Activated CD4-positive, alpha-beta memory T cell treated with anti-CD3 and anti-CD28 coated beads, Interleukin-2, amount 10 ng/mL, durations not matched to agents 7 days and 5 days (primary cell): ENCODE measurements around the gene LRIG2. TPM values are rescaled to one million over a fixed set of nuclear protein-coding genes. Genes with fewer than 3 reads are reported as not detected.

ENCODE experiments used
- CTCF ChIA-PET: fragments of 350-600 bp; sonication (Branson Sonifier 250); formaldehyde crosslinking; loops from one replicate; lab custom pipeline; 2021; ENCODE audit warnings: antibody characterized with exemption, inconsistent platforms; lab: Charles Lee
- POLR2A ChIA-PET: fragments of 350-600 bp; sonication (Branson Sonifier 250); formaldehyde crosslinking; loops from one replicate; lab custom pipeline; 2021; ENCODE audit warnings: antibody characterized with exemption; lab: Charles Lee
- DNase-seq: peaks from one replicate; pipeline ENCODE4 v3.0.0-alpha.2; 2020
- H3K27ac Mint-ChIP-seq: one replicate; pipeline ENCODE4 v1.8.0; 2021; ENCODE audit warnings: mild to moderate bottlenecking, mixed read lengths
- H3K27me3 Mint-ChIP-seq: one replicate; pipeline ENCODE4 v1.8.0; 2021; ENCODE audit warnings: mixed read lengths
- H3K36me3 Mint-ChIP-seq: one replicate; pipeline ENCODE4 v1.8.0; 2021; ENCODE audit warnings: low read depth, mixed read lengths
- H3K4me1 Mint-ChIP-seq: one replicate; pipeline ENCODE4 v1.8.0; 2021; ENCODE audit warnings: mixed read lengths
- H3K4me3 Mint-ChIP-seq: one replicate; pipeline ENCODE4 v1.8.0; 2021; ENCODE audit warnings: mild to moderate bottlenecking, mixed read lengths
- H3K9me3 Mint-ChIP-seq: one replicate; pipeline ENCODE4 v1.8.0; 2021; ENCODE audit warnings: mixed read lengths
- total RNA-seq, 2 experiments: library from RNA; stranded (reverse); gene quantifications; one replicate each; pipeline ENCODE4 v1.2.3, GENCODE V29; 2021

Gene LRIG2
- total RNA-seq, 2 experiments from 2014 or later: 9.6 to 10.8 TPM

DNA sequence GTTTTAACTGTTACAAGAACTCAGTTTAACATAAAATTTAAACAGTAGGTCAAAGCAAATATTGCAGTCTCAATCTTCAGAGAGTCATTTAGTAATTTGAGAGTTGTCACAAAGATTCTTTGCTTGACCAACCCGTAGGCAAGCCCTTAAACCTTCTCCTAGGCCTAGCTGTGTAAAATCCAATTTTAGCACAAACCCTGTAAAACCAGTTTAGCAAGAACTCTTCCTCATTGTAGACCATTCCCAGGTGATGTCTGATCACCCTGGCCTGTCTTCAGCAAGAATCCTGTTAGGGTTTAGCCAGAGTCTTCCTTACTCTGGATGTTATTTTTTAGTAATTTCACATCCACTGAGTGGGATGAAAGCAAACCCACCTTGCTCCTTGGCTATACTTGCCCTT lies 30.1 kb downstream of the LRIG2 start:
- POLR2A ChIA-PET: no interaction called here
- Mint-ChIP-seq H3K4me1 (no peaks in the 10 kb centered on the region), H3K9me3 (no peaks in the 10 kb centered on the region), H3K4me3 (no peak overlapping the region), H3K27me3 (no peaks in the 10 kb centered on the region), H3K27ac (no peak overlapping the region), H3K36me3 (peaks cover 56% of the 10 kb centered on the region)
- DNase-seq: no peak
- CTCF ChIA-PET: interaction anchor here (1.3 kb wide), 1 partner anchor 30 kb away, joined by 8 read pairs; the partner anchor contains the start of gene LRIG2

- H3K9me3 Mint-ChIP-seq: no peaks in the 10 kb centered on the region
- H3K27ac Mint-ChIP-seq: no peak overlapping the region
- no peaks in the 10 kb centered on the region for H3K4me1 Mint-ChIP-seq
- no peaks in the 10 kb centered on the region for H3K27me3 Mint-ChIP-seq
- CTCF ChIA-PET: interaction anchor here (1.3 kb wide), 1 partner anchor 31 kb away, joined by 8 read pairs; the partner anchor contains the start of gene LRIG2
- POLR2A ChIA-PET: no interaction called here
- peaks cover 57% of the 10 kb centered on the region for H3K36me3 Mint-ChIP-seq
- no peak for DNase-seq
- no peak overlapping the region for H3K4me3 Mint-ChIP-seq
Observed at GRCh38 chr1:113103977-113104376, 31.0 kb downstream of the LRIG2 start.

- H3K27me3 Mint-ChIP-seq: no peaks in the 10 kb centered on the region
- no peak for DNase-seq
- H3K4me3 Mint-ChIP-seq: no peak overlapping the region
- H3K9me3 Mint-ChIP-seq: no peaks in the 10 kb centered on the region
- peaks cover 55% of the 10 kb centered on the region for H3K36me3 Mint-ChIP-seq
- H3K27ac Mint-ChIP-seq: no peak overlapping the region
- ChIA-PET POLR2A (no interaction called here), CTCF (no interaction called here)
- H3K4me1 Mint-ChIP-seq: no peaks in the 10 kb centered on the region
Observed at GRCh38 chr1:113106910-113107309, 33.9 kb downstream of the LRIG2 start.

- H3K27ac Mint-ChIP-seq: no peak overlapping the region
- POLR2A ChIA-PET: no interaction called here
- peaks cover 50% of the 10 kb centered on the region for H3K36me3 Mint-ChIP-seq
Observed at GRCh38 chr1:113109908-113110554, 37.0 kb downstream of the LRIG2 start.

GRCh38 chr1:113118266-113118665 lies 45.3 kb downstream of the LRIG2 start:
- H3K27ac Mint-ChIP-seq: no peak overlapping the region
- peaks cover 68% of the 10 kb centered on the region for H3K36me3 Mint-ChIP-seq
- DNase-seq: no peak
- no peaks in the 10 kb centered on the region for H3K27me3 Mint-ChIP-seq
- H3K4me1 Mint-ChIP-seq: no peaks in the 10 kb centered on the region
- no peaks in the 10 kb centered on the region for H3K9me3 Mint-ChIP-seq
- ChIA-PET CTCF (no interaction called here), POLR2A (no interaction called here)
- no peak overlapping the region for H3K4me3 Mint-ChIP-seq

More at GRCh38 chr1:113109908-113110554, 37.0 kb downstream of the LRIG2 start:
- Mint-ChIP-seq H3K4me3 (no peak overlapping the region), H3K4me1 (no peaks in the 10 kb centered on the region), H3K27me3 (no peaks in the 10 kb centered on the region), H3K9me3 (no peaks in the 10 kb centered on the region)
- CTCF ChIA-PET: no interaction called here
- DNase-seq: no peak

DNA sequence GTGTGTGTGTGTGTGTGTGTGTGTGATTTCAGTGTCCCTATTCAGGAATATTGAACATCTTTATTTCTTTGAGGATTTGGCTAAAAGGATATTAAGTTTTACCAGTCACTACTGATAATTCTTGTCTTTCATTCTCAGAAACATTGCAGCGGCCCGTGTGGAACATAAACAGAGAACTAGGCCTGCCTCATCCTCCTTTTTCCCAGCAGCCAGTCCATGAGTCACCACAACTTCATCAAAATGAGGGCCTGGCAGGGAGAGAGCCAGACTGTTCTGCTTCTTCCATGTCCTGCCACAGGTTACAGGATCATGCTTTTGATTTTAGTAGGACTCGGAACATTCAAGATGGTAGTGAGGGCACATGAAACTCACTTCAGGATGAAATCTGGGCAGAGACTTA lies 50.7 kb downstream of the LRIG2 start:
- H3K36me3 Mint-ChIP-seq: peaks cover 61% of the 10 kb centered on the region
- no peaks in the 10 kb centered on the region for H3K9me3 Mint-ChIP-seq
- H3K4me3 Mint-ChIP-seq: no peak overlapping the region
- DNase-seq: no peak
- no peaks in the 10 kb centered on the region for H3K27me3 Mint-ChIP-seq
- peaks cover 13% of the 10 kb centered on the region for H3K4me1 Mint-ChIP-seq
- ChIA-PET POLR2A (no interaction called here), CTCF (no interaction called here)
- H3K27ac Mint-ChIP-seq: no peak overlapping the region

DNA sequence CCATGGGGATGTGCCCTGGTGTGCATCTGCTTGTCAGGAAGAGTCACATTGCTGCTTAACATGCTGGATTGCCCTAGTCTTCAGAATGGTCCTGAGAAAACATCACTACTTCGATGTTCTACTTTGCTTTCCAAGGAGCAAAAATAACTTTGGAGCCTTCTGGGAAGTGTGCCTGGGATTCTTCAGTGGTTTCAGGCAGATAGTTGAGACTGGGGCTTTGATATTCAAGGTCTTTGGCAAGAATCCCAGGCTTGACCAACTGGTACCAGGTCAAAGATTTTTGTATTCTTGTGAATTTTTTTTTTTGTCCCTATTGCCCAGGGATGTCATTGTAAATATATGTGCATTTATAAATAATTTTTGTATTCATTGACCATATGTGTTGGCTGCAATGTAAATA lies 51.4 kb downstream of the LRIG2 start:
- POLR2A ChIA-PET: interaction anchor here (0.5 kb wide), 1 partner anchor 819 kb away, joined by 3 read pairs; no protein-coding TSS in a partner anchor
- no peaks in the 10 kb centered on the region for H3K9me3 Mint-ChIP-seq

GRCh38 chr1:113125517-113125916 lies 52.5 kb downstream of the LRIG2 start:
- Mint-ChIP-seq H3K4me3 (no peak overlapping the region), H3K36me3 (peaks cover 55% of the 10 kb centered on the region), H3K4me1 (peaks cover 13% of the 10 kb centered on the region), H3K27me3 (no peaks in the 10 kb centered on the region), H3K9me3 (no peaks in the 10 kb centered on the region), H3K27ac (no peak overlapping the region)
- POLR2A ChIA-PET: no interaction called here
- DNase-seq: no peak
- CTCF ChIA-PET: no interaction called here

More for the DNA sequence above, 51.4 kb downstream of the LRIG2 start:
- CTCF ChIA-PET: no interaction called here
- Mint-ChIP-seq H3K27me3 (no peaks in the 10 kb centered on the region), H3K36me3 (peaks cover 56% of the 10 kb centered on the region), H3K4me3 (no peak overlapping the region), H3K4me1 (peaks cover 13% of the 10 kb centered on the region), H3K27ac (no peak overlapping the region)
- DNase-seq: no peak

DNA sequence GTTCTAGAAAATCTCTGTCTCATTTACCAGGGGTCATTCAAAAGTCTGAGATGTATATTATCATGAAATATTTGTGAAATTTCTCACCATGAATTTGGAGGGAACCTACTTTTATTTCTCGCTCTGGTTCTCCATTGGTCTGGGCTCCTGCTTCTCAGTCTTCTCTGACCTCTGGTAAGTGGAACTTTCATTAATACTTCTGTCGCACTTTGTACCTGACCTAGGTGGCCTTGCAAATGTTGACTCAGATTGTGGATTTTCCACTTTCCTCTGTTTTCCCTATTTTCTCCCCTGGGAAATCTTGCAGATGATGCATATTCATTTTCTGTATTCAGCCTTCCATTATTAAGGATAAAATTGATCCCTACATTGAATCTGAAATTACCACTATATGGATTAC lies 53.2 kb downstream of the LRIG2 start:
- H3K27ac Mint-ChIP-seq: no peak overlapping the region
- H3K27me3 Mint-ChIP-seq: no peaks in the 10 kb centered on the region
- H3K36me3 Mint-ChIP-seq: peaks cover 51% of the 10 kb centered on the region
- POLR2A ChIA-PET: no interaction called here
- CTCF ChIA-PET: interaction anchor here (1.0 kb wide), 1 partner anchor 54 kb away, joined by 4 read pairs; the partner anchor contains the start of gene LRIG2
- H3K4me3 Mint-ChIP-seq: no peak overlapping the region
- peaks cover 13% of the 10 kb centered on the region for H3K4me1 Mint-ChIP-seq
- DNase-seq: no peak
- no peaks in the 10 kb centered on the region for H3K9me3 Mint-ChIP-seq

- H3K36me3 Mint-ChIP-seq: peaks cover 42% of the 10 kb centered on the region
- H3K9me3 Mint-ChIP-seq: no peaks in the 10 kb centered on the region
- CTCF ChIA-PET: interaction anchor here (1.9 kb wide), 1 partner anchor 56 kb away, joined by 5 read pairs; no protein-coding TSS in a partner anchor
- H3K27ac Mint-ChIP-seq: no peak overlapping the region
- POLR2A ChIA-PET: no interaction called here
- DNase-seq: no peak
- no peaks in the 10 kb centered on the region for H3K27me3 Mint-ChIP-seq
- H3K4me1 Mint-ChIP-seq: peaks cover 23% of the 10 kb centered on the region
- no peak overlapping the region for H3K4me3 Mint-ChIP-seq
Observed at GRCh38 chr1:113128116-113128515, 55.1 kb downstream of the LRIG2 start.

DNA sequence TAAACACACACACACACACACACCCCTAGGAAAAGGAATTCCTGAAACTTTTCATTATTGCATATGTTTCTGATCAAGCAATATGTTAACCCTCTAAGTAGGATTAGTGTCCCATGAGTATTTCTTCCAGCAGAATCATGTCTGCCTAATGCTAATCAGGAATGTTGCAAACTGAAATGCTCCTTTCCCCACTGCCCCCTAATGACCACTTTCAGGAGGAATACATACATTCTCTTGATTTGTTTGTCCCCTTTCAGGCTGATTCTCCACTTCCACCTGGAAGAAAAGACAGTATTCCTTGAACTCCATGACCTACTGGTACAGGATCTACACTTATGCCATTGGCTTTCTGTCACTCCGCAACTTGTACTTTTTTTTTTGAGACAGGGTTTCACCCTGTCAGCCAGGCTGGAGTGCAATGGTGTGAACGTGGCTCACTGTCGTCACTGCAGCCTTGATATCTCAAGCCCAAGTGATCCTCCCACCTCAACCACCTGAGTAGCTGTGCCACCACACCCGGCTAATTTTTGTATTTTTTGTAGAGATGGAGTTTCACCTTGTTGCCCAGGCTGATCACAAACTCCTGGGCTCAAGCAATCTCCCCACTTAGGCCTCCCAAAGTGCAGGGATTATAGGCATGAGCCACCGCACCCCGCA lies 56.7 kb downstream of the LRIG2 start:
- Mint-ChIP-seq H3K36me3 (peaks cover 30% of the 10 kb centered on the region), H3K27me3 (no peaks in the 10 kb centered on the region), H3K4me3 (no peak overlapping the region), H3K9me3 (no peaks in the 10 kb centered on the region), H3K4me1 (peaks cover 28% of the 10 kb centered on the region), H3K27ac (no peak overlapping the region)
- ChIA-PET CTCF (interaction anchor here (1.9 kb wide), 1 partner anchor 57 kb away, joined by 5 read pairs; no protein-coding TSS in a partner anchor), POLR2A (no interaction called here)
- DNase-seq: no peak

DNA sequence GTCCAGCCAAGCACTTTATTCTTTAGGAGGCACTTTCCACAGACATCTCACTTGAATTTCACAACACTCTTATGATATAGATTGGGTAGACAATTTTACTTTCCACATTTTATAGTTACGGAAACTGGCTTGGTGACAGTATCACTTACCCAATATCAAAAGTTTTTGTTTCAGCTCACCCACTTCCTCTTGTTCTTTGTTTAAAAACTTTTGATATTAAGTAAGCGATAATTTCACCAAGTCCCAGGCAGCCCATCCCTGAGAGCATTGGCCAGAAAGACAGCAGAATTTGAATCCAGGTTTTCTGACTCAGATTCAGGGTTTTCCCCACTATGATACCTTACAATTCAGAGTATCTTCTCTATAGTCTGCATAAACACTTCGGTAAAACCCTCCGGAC lies 60.0 kb downstream of the LRIG2 start:
- no peak overlapping the region for H3K27ac Mint-ChIP-seq
- H3K36me3 Mint-ChIP-seq: peaks cover 12% of the 10 kb centered on the region
- peaks cover 24% of the 10 kb centered on the region for H3K4me1 Mint-ChIP-seq
- no peak overlapping the region for H3K4me3 Mint-ChIP-seq
- DNase-seq: no peak
- CTCF ChIA-PET: interaction anchor here (0.5 to 1.3 kb wide), 2 partner anchors 60 to 1247 kb away, joined by 3 read pairs; partner anchors contain the start of gene LRIG2
- POLR2A ChIA-PET: no interaction called here
- H3K9me3 Mint-ChIP-seq: no peaks in the 10 kb centered on the region
- no peaks in the 10 kb centered on the region for H3K27me3 Mint-ChIP-seq

DNA sequence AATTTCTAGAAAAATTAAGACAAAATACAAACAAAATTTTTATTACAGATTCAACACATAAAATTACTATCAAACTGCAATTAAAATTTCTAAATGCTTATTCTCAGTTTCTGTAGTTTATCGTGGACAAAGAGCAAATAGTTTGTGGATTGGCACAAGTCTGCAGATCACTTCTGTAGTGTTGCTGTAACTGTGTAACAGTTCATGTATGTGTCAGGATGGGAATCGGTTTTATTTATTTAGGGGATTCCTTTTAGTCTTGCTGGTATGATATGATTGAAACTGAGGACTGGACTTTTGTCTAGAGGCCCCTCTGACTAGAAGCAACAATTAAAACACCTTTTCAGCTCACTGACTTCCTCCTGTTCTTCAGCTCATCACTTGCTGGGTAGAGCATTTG lies 60.8 kb downstream of the LRIG2 start:
- H3K36me3 Mint-ChIP-seq: peaks cover 9% of the 10 kb centered on the region
- H3K4me3 Mint-ChIP-seq: no peak overlapping the region
- H3K9me3 Mint-ChIP-seq: no peaks in the 10 kb centered on the region
- no peak for DNase-seq
- no peaks in the 10 kb centered on the region for H3K27me3 Mint-ChIP-seq
- ChIA-PET CTCF (no interaction called here), POLR2A (no interaction called here)
- H3K4me1 Mint-ChIP-seq: peaks cover 20% of the 10 kb centered on the region
- H3K27ac Mint-ChIP-seq: no peak overlapping the region
